KMS-11 (cell line): ENCODE results near the gene LRFN4.

Source experiments
- H2AFZ ChIP-seq: fragments of 200-600 bp; sonication (generic); 2 replicates; pipeline ENCODE4 v1.6.1; 2016; ENCODE audit warnings: antibody characterized with exemption, mixed run types, low read depth
- H3K27ac ChIP-seq: fragments of 200-600 bp; sonication (generic); 2 replicates; pipeline ENCODE4 v1.6.1; 2016; ENCODE audit warnings: mild to moderate bottlenecking, mixed run types
- H3K27me3 ChIP-seq: fragments of 200-600 bp; sonication (generic); 2 replicates; pipeline ENCODE4 v1.6.1; 2017; ENCODE audit warnings: mild to moderate bottlenecking, low read depth, mixed run types, moderate library complexity; ENCODE audit not compliant: insufficient read depth
- H3K36me3 ChIP-seq: fragments of 200-600 bp; sonication (generic); 2 replicates; pipeline ENCODE4 v1.6.1; 2017; ENCODE audit warnings: mild to moderate bottlenecking, mixed run types; ENCODE audit not compliant: insufficient read depth
- H3K4me1 ChIP-seq: fragments of 200-600 bp; sonication (generic); 2 replicates; pipeline ENCODE4 v1.6.1; 2016; ENCODE audit warnings: mild to moderate bottlenecking, low read depth, mixed run types; ENCODE audit not compliant: poor library complexity, severe bottlenecking
- H3K4me2 ChIP-seq: fragments of 200-600 bp; sonication (generic); 2 replicates; pipeline ENCODE4 v1.7.0; 2016; ENCODE audit warnings: mild to moderate bottlenecking, mixed run types
- H3K4me3 ChIP-seq: fragments of 200-600 bp; sonication (generic); IDR thresholded peaks from 2 replicates; pipeline ENCODE4 v1.6.1; 2017; ENCODE audit warnings: low read depth, low read length, mixed read lengths; ENCODE audit not compliant: insufficient read depth
- H3K79me2 ChIP-seq: fragments of 200-600 bp; sonication (generic); 2 replicates; pipeline ENCODE4 v1.6.1; 2016; ENCODE audit warnings: low read depth, mixed run types; ENCODE audit not compliant: insufficient read depth
- H3K9ac ChIP-seq: fragments of 200-600 bp; sonication (generic); 2 replicates; pipeline ENCODE4 v1.6.1; 2016; ENCODE audit warnings: mild to moderate bottlenecking, mixed run types
- H4K20me1 ChIP-seq: fragments of 200-600 bp; sonication (generic); 2 replicates; pipeline ENCODE4 v1.6.1; 2016; ENCODE audit warnings: mild to moderate bottlenecking, mixed run types; ENCODE audit not compliant: insufficient read depth
- CTCF ChIP-seq: fragments of 200-600 bp; sonication (generic); conservative IDR thresholded peaks from 2 replicates; pipeline ENCODE4 v1.6.1; 2017; ENCODE audit warnings: low read depth, mild to moderate bottlenecking, antibody characterized with exemption, low read length, moderate library complexity, mixed read lengths

The LRFN4 gene

GRCh38 chr11:66909181-66909580, 52.3 kb downstream of the LRFN4 start:
- Histone ChIP-seq H3K9ac (no peak overlapping the region), H2AFZ (no peak overlapping the region), H3K27ac (no peak overlapping the region), H3K27me3 (no peaks in the 10 kb centered on the region), H4K20me1 (no peaks in the 10 kb centered on the region), H3K4me3 (no peak overlapping the region), H3K79me2 (no peaks in the 10 kb centered on the region), H3K4me2 (no peak overlapping the region), H3K4me1 (peaks cover 13% of the 10 kb centered on the region), H3K36me3 (no peaks in the 10 kb centered on the region)
- no peak for TF ChIP-seq CTCF

GRCh38 chr11:66910016-66910415, 53.2 kb downstream of the LRFN4 start:
- Histone ChIP-seq H4K20me1 (no peaks in the 10 kb centered on the region), H2AFZ (no peak overlapping the region), H3K27ac (no peak overlapping the region), H3K36me3 (no peaks in the 10 kb centered on the region), H3K9ac (no peak overlapping the region), H3K4me3 (no peak overlapping the region), H3K4me2 (no peak overlapping the region), H3K79me2 (no peaks in the 10 kb centered on the region), H3K27me3 (no peaks in the 10 kb centered on the region), H3K4me1 (peaks cover 5% of the 10 kb centered on the region)
- TF ChIP-seq CTCF = no peak
